KMS-11 (cell line): ENCODE results near the gene TRIM71.

Source experiments
- H2AFZ ChIP-seq: fragments of 200-600 bp; sonication (generic); 2 replicates; pipeline ENCODE4 v1.6.1; 2016; ENCODE audit warnings: antibody characterized with exemption, mixed run types, low read depth
- H3K27ac ChIP-seq: fragments of 200-600 bp; sonication (generic); 2 replicates; pipeline ENCODE4 v1.6.1; 2016; ENCODE audit warnings: mild to moderate bottlenecking, mixed run types
- H3K27me3 ChIP-seq: fragments of 200-600 bp; sonication (generic); 2 replicates; pipeline ENCODE4 v1.6.1; 2017; ENCODE audit warnings: mild to moderate bottlenecking, low read depth, mixed run types, moderate library complexity; ENCODE audit not compliant: insufficient read depth
- H3K36me3 ChIP-seq: fragments of 200-600 bp; sonication (generic); 2 replicates; pipeline ENCODE4 v1.6.1; 2017; ENCODE audit warnings: mild to moderate bottlenecking, mixed run types; ENCODE audit not compliant: insufficient read depth
- H3K4me1 ChIP-seq: fragments of 200-600 bp; sonication (generic); 2 replicates; pipeline ENCODE4 v1.6.1; 2016; ENCODE audit warnings: mild to moderate bottlenecking, low read depth, mixed run types; ENCODE audit not compliant: poor library complexity, severe bottlenecking
- H3K4me2 ChIP-seq: fragments of 200-600 bp; sonication (generic); 2 replicates; pipeline ENCODE4 v1.7.0; 2016; ENCODE audit warnings: mild to moderate bottlenecking, mixed run types
- H3K4me3 ChIP-seq: fragments of 200-600 bp; sonication (generic); IDR thresholded peaks from 2 replicates; pipeline ENCODE4 v1.6.1; 2017; ENCODE audit warnings: low read depth, low read length, mixed read lengths; ENCODE audit not compliant: insufficient read depth
- H3K79me2 ChIP-seq: fragments of 200-600 bp; sonication (generic); 2 replicates; pipeline ENCODE4 v1.6.1; 2016; ENCODE audit warnings: low read depth, mixed run types; ENCODE audit not compliant: insufficient read depth
- H3K9ac ChIP-seq: fragments of 200-600 bp; sonication (generic); 2 replicates; pipeline ENCODE4 v1.6.1; 2016; ENCODE audit warnings: mild to moderate bottlenecking, mixed run types
- H4K20me1 ChIP-seq: fragments of 200-600 bp; sonication (generic); 2 replicates; pipeline ENCODE4 v1.6.1; 2016; ENCODE audit warnings: mild to moderate bottlenecking, mixed run types; ENCODE audit not compliant: insufficient read depth
- TF ChIP-seq, protein P1 (sequence below): fragments of 200-600 bp; sonication (generic); conservative IDR thresholded peaks from 2 replicates; pipeline ENCODE4 v1.6.1; 2017; ENCODE audit warnings: low read depth, mild to moderate bottlenecking, antibody characterized with exemption, low read length, moderate library complexity, mixed read lengths

The TRIM71 gene

DNA sequence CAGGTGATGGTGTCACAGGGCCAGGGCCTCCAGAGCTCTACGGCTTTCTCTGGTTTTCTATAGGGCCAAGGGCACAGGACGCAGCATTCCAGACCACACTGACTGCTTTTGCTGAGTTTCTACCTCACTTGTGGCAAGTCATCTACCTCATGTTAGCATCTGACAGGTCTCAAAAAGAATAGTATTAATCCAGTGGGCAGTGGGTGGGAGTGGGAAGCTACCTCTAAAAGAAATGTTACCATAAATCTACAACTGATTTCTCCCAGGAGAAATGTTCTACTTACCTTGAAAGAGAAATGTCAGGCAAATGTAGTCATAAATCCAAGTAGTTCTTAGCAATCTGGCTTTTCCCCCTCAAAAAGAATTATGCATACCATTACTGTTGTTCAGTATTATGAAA lies 77.9 kb downstream of the TRIM71 start:
- H3K27me3 ChIP-seq, result no peaks in the 10 kb centered on the region
- H2AFZ ChIP-seq, result no peak overlapping the region
- no peaks in the 10 kb centered on the region for H3K79me2 ChIP-seq
- H3K36me3 ChIP-seq, result no peaks in the 10 kb centered on the region
- no peak overlapping the region for H3K27ac ChIP-seq
- TF ChIP-seq, protein P1, sequence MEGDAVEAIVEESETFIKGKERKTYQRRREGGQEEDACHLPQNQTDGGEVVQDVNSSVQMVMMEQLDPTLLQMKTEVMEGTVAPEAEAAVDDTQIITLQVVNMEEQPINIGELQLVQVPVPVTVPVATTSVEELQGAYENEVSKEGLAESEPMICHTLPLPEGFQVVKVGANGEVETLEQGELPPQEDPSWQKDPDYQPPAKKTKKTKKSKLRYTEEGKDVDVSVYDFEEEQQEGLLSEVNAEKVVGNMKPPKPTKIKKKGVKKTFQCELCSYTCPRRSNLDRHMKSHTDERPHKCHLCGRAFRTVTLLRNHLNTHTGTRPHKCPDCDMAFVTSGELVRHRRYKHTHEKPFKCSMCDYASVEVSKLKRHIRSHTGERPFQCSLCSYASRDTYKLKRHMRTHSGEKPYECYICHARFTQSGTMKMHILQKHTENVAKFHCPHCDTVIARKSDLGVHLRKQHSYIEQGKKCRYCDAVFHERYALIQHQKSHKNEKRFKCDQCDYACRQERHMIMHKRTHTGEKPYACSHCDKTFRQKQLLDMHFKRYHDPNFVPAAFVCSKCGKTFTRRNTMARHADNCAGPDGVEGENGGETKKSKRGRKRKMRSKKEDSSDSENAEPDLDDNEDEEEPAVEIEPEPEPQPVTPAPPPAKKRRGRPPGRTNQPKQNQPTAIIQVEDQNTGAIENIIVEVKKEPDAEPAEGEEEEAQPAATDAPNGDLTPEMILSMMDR, result no peak
- H4K20me1 ChIP-seq, result no peaks in the 10 kb centered on the region
- no peaks in the 10 kb centered on the region for H3K4me1 ChIP-seq
- H3K4me3 ChIP-seq, result no peak overlapping the region
- no peak overlapping the region for H3K4me2 ChIP-seq
- no peak overlapping the region for H3K9ac ChIP-seq

GRCh38 chr3:32896143-32896542 lies 78.3 kb downstream of the TRIM71 start:
- H3K4me1 ChIP-seq, result no peaks in the 10 kb centered on the region
- TF ChIP-seq, protein P1, result no peak
- H3K4me2 ChIP-seq, result no peak overlapping the region
- no peak overlapping the region for H3K9ac ChIP-seq
- no peaks in the 10 kb centered on the region for H3K36me3 ChIP-seq
- no peak overlapping the region for H3K27ac ChIP-seq
- no peak overlapping the region for H2AFZ ChIP-seq
- H3K27me3 ChIP-seq, result no peaks in the 10 kb centered on the region
- no peak overlapping the region for H3K4me3 ChIP-seq
- H3K79me2 ChIP-seq, result no peaks in the 10 kb centered on the region
- no peaks in the 10 kb centered on the region for H4K20me1 ChIP-seq

DNA sequence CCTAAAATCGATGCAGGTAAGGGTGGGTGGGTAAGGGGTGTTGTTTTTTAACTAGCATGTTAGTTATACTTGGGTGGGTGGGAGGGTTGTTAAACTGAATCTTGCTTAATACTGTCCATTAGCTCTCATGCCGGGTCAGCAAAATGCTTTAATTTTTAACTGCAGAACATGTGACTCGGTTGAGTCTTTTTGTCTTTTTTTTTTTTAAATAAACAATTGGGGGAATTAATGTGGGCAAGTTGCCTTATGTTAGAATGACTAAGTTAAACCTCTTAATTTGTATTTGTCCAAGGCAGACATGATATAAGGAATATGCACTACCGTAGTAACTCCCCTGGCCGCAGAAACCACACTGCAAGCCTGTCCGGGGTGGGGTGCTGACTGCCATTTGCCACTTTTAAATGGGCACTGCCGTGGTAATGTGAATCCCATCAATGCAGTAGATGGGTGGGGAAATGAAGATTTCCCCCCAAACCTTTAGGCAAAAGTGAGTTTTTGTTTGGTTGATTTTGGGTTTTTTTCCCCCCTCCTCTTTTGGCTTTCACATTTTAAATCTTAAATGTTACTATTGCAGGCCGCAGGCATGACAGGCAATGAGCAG lies 79.3 kb downstream of the TRIM71 start:
- no peak overlapping the region for H3K4me3 ChIP-seq
- H3K79me2 ChIP-seq, result no peaks in the 10 kb centered on the region
- TF ChIP-seq, protein P1, result no peak
- no peak overlapping the region for H3K9ac ChIP-seq
- no peaks in the 10 kb centered on the region for H3K36me3 ChIP-seq
- H3K4me2 ChIP-seq, result no peak overlapping the region
- H2AFZ ChIP-seq, result no peak overlapping the region
- H3K27me3 ChIP-seq, result no peaks in the 10 kb centered on the region
- no peak overlapping the region for H3K27ac ChIP-seq
- H4K20me1 ChIP-seq, result no peaks in the 10 kb centered on the region
- H3K4me1 ChIP-seq, result no peaks in the 10 kb centered on the region

DNA sequence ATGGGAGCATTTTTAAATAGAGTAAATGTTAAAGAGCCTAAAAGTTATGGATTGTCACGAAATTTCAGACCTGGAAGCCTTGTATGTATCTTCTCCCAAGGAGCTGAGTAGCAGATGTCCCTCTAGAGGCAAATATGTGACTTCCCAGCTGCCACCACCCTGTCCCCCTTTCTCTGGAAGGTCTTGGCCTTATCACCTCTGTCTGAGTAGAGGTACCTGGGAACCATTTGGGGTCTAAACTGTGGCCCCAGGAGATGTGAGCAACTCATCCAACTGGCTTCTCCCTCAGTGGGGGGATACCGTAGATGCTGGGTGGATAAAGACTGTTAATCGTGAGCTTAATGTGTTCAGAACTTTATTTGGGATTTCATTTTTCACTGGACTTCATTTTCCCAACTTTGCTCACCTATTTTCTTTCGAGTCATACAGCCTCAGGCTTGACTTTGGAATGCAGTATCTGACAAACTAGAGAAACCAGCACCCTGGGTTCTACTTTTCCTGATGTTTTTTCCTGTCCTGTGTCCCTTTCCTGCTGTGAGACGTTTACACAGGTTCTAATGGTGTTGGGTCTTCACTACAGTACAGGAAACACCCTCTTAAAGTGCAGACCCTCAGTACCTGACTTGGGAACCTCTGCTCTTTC lies 80.3 kb downstream of the TRIM71 start:
- H3K79me2 ChIP-seq, result no peaks in the 10 kb centered on the region
- no peak overlapping the region for H3K9ac ChIP-seq
- H3K27ac ChIP-seq, result no peak overlapping the region
- H3K4me2 ChIP-seq, result no peak overlapping the region
- no peaks in the 10 kb centered on the region for H3K36me3 ChIP-seq
- no peaks in the 10 kb centered on the region for H3K27me3 ChIP-seq
- no peak overlapping the region for H3K4me3 ChIP-seq
- no peaks in the 10 kb centered on the region for H3K4me1 ChIP-seq
- no peak overlapping the region for H2AFZ ChIP-seq
- no peaks in the 10 kb centered on the region for H4K20me1 ChIP-seq
- TF ChIP-seq, protein P1, result no peak
